Right atrium auricular region (tissue), 2 donors: ENCODE results near the gene CTDNEP1. TPM values are rescaled to one million over a fixed set of nuclear protein-coding genes. Genes with fewer than 3 reads are reported as not detected.
A peak's percentile ranks its signal among the peaks of the same experiment; 100 is the strongest.

Experiments
- DNase-seq: peaks from one replicate; pipeline ENCODE4 v3.0.0-alpha.2; 2019; ENCODE audit warnings: low spot score
- H3K27ac ChIP-seq, 2 donors: fragments of 200-600 bp; sonication (generic); 1 replicate in 1 of 2; 2 replicates in 1 of 2; pipeline ENCODE4 v1.5.1; 2016 to 2019
- H3K27me3 ChIP-seq, 2 donors: fragments of 200-600 bp; sonication (generic); one replicate each; pipeline versions ENCODE4 v1.5.1 to v1.6.0; 2017 to 2019
- H3K36me3 ChIP-seq: fragments of 200-600 bp; sonication (generic); one replicate; pipeline ENCODE4 v1.5.1; 2016
- H3K4me1 ChIP-seq, 2 donors: fragments of 200-600 bp; sonication (generic); one replicate each; pipeline versions ENCODE4 v1.5.1 to v1.6.0; 2017 to 2019
- H3K4me3 ChIP-seq, 2 donors: fragments of 200-600 bp; sonication (generic); 1 replicate in 1 of 2; 2 replicates in 1 of 2; pipeline ENCODE4 v1.5.1; 2017 to 2019; ENCODE audit warnings: mild to moderate bottlenecking in 1 of 2, moderate library complexity in 1 of 2
- H3K9me3 ChIP-seq, 2 donors: fragments of 200-600 bp; sonication (generic); one replicate each; pipeline ENCODE4 v1.5.1; 2019
- CTCF ChIP-seq, 2 donors: fragments of 200-600 bp; sonication (generic); IDR thresholded peaks; one replicate each; pipeline ENCODE4 v1.5.1; 2019; ENCODE audit warnings: antibody characterized with exemption in 2 of 2
- total RNA-seq, 2 donors: library from RNA; depleted of rRNA; stranded (reverse); fragments of >200 nt; gene quantifications; one replicate each; pipeline ENCODE4 v1.1.0, GENCODE V29; 2016

Gene CTDNEP1
- total RNA-seq, 2 donors from 2014 or later, result 55.0 to 77.2 TPM

DNA sequence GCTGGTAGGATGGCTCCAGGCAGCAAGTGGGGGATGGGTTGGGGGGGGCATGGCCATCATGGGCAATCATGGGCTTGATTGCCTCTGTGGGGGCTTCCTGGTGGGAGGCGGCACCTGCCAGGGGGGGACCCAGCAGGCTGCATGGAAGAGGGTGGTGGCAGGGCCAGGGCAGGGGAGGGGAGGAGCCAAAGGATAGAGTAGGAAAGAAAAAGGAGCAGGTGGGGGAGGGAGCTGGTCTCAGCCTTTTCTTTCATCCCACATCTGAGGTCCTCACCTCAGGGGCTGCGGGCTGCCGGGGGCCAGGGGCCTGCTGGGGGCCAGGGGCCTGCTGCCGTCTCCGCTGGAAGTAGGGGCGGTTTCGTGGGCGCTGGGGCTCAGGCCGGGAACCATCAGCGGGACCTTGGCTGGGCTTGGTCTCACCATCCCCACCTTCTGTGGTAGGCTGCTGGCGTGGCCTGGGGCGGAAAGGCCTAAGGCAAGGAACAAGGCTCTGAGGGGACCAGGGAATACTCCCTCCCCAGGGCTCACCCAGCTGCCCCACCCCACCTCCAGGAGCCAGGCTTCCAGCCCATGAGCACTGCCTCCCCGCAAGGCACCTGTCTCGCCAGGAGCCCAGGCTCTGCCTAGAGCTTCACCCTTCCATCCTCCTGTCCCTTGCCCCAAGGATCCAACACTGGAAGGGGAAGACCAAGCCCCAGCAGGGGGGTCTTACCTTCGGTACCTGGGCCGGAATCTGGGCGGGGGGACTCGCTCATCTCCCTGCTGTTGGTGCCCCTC, 37.9 kb upstream of the CTDNEP1 start:
- Histone ChIP-seq H3K9me3 (no peaks in the 10 kb centered on the region), H3K27me3 (peaks cover 0 to 8% of the 10 kb centered on the region in 2 donors), H3K36me3 (peaks cover 24% of the 10 kb centered on the region), H3K4me3 (no peak overlapping the region), H3K27ac (peak overlapping the region; percentile 16 to 78), H3K4me1 (peaks cover 0 to 45% of the 10 kb centered on the region in 2 donors)
- no peak for TF ChIP-seq CTCF (IDR thresholded peaks at IDR 0.05)
- DNase-seq, result no peak

- H3K36me3 ChIP-seq, result peaks cover 32% of the 10 kb centered on the region
- no peaks in the 10 kb centered on the region for H3K27me3 ChIP-seq
- TF ChIP-seq CTCF (IDR thresholded peaks at IDR 0.05), result no peak
- peak overlapping the region in 1 of 2 donors; percentile 16 for H3K27ac ChIP-seq
- peaks cover 0 to 38% of the 10 kb centered on the region in 2 donors for H3K4me1 ChIP-seq
- DNase-seq, result no peak
- no peak overlapping the region for H3K4me3 ChIP-seq
- H3K9me3 ChIP-seq, result no peaks in the 10 kb centered on the region
Observed at GRCh38 chr17:7285679-7286078, 34.1 kb upstream of the CTDNEP1 start.

DNA sequence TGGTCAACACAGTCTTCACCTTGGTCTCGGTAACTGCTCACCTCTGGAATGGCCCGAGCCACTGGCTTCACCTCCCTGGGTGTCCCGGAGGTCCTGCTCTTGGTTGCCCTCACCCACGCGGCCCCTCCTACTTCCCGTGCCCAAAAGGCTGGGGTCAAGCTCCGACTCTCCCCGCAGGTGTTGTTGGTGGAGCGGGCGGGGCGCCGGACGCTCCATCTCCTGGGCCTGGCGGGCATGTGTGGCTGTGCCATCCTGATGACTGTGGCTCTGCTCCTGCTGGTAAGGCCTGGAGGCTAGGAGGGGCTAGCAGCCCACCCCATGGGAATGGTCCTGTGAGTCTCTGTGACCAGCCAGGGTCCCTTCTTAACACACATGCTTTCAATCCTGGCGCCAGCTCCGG, 33.4 kb upstream of the CTDNEP1 start:
- Histone ChIP-seq H3K4me1 (peaks cover 0 to 36% of the 10 kb centered on the region in 2 donors), H3K27ac (peak overlapping the region in 1 of 2 donors; percentile 16), H3K27me3 (no peaks in the 10 kb centered on the region), H3K36me3 (peaks cover 32% of the 10 kb centered on the region), H3K4me3 (no peak overlapping the region), H3K9me3 (no peaks in the 10 kb centered on the region)
- DNase-seq, result no peak
- no peak for TF ChIP-seq CTCF (IDR thresholded peaks at IDR 0.05)

DNA sequence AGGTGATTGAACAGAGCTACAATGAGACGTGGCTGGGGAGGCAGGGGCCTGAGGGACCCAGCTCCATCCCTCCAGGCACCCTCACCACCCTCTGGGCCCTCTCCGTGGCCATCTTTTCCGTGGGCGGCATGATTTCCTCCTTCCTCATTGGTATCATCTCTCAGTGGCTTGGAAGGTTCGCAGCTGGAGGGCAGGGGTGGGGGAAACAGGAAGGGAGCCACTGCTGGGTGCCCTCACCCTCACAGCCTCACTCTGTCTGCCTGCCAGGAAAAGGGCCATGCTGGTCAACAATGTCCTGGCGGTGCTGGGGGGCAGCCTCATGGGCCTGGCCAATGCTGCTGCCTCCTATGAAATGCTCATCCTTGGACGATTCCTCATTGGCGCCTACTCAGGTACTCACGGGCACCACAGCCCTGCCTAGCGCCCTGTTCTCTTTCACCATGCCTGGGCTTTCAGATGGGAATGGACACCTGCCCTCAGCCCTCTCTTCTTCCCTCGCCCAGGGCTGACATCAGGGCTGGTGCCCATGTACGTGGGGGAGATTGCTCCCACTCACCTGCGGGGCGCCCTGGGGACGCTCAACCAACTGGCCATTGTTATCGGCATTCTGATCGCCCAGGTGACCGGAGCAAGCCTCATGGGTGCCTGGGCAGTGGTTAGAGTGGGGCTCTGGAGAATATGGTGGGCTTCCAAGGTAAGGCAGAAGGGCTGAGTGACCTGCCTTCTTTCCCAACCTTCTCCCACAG, 32.1 kb upstream of the CTDNEP1 start:
- TF ChIP-seq CTCF (IDR thresholded peaks at IDR 0.05), result no peak
- Histone ChIP-seq H3K36me3 (peaks cover 32% of the 10 kb centered on the region), H3K27ac (peak overlapping the region; percentile 91 to 93), H3K4me3 (peak overlapping the region in 1 of 2 donors; percentile 60), H3K27me3 (no peaks in the 10 kb centered on the region), H3K4me1 (peaks cover 0 to 36% of the 10 kb centered on the region in 2 donors), H3K9me3 (no peaks in the 10 kb centered on the region)
- DNase-seq, result no peak

- no peak for DNase-seq
- H3K4me1 ChIP-seq, result peaks cover 0 to 36% of the 10 kb centered on the region in 2 donors
- peaks cover 32% of the 10 kb centered on the region for H3K36me3 ChIP-seq
- H3K27ac ChIP-seq, result peak overlapping the region; percentile 91 to 93
- no peak for TF ChIP-seq CTCF (IDR thresholded peaks at IDR 0.05)
- no peaks in the 10 kb centered on the region for H3K27me3 ChIP-seq
- H3K9me3 ChIP-seq, result no peaks in the 10 kb centered on the region
- H3K4me3 ChIP-seq, result peak overlapping the region; percentile 60 to 72
Observed at GRCh38 chr17:7282752-7283321, 31.3 kb upstream of the CTDNEP1 start.
